ENCODE measurements around the gene CENPX. TPM values are rescaled to one million over a fixed set of nuclear protein-coding genes. Genes with fewer than 3 reads are reported as not detected.

Gene CENPX
- total RNA-seq, 1 experiment from 2014 or later, result 187 TPM

DNA sequence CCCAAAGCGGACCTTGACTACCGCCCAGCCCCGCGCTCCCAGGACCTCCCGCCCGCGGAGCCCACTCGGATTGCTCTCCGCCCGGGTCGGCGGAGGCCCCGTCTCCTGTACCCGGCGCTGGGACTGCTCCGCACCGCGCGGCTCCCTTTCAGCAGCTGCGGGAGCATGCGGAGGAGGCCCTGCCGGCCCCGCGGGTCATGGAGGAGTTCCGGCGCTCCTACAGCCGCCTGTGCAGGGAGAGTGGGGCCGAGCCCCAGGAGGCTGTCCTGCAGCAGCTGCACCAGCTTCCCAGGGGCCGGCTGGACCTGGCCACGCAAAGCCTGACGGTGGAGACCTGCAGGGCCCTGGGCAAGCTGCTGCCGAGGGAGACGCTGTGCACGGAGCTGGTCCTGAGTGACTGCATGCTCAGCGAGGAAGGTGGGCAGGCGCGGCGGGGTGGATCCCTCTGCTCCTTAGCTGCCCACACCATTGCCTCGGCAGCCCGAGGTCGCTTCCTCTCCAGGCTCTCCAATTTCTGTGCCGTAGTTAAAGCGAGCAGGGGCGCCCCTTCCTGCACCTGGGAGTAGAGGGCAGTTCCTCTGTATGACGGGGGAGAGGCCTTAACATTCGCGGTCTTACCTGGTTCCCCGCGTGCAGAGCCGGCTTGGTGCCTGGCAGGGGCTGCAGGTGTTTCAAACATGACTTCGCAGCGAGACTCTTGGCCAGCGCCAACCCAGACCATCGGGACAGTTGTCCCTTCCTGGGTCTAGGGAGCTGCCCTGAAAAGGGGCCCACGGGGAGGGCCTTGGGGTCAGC lies 966 bp upstream of the CENPX start:
- no peak for DNase-seq (ENCODE audit: low read depth, low spot score)
- H3K9me3 ChIP-seq (ENCODE audit: control insufficient read depth, insufficient read depth, low read depth, low read length), result no peaks in the 10 kb centered on the region
- H3K4me3 ChIP-seq (ENCODE audit: low read depth in 2 of 2, low read length in 2 of 2), result peak overlapping the region; percentile 65 to 84
- POLR2A ChIA-PET, result interaction anchor here (0.6 kb wide), 2 partner anchors 27 to 143 kb away, joined by 6 to 13 read pairs; no protein-coding TSS in a partner anchor
- H3K4me1 ChIP-seq (ENCODE audit: control insufficient read depth, insufficient read depth, low read length), result peaks cover 27% of the 10 kb centered on the region
- H3K27ac ChIP-seq (ENCODE audit: low read length), result peak overlapping the region; percentile 74
- H3K27me3 ChIP-seq (ENCODE audit: control insufficient read depth, insufficient read depth, low read length), result no peaks in the 10 kb centered on the region
- in situ Hi-C loops (cut with HindIII; ENCODE audit: low pct_unique_long_range_greater_than_20kb, low sequenced_read_pairs), result no loop called here
- TF ChIP-seq SIN3A (IDR thresholded peaks at IDR 0.05; ENCODE audit: borderline replicate concordance, insufficient read depth, low read depth, low read length), result no peak; the same call in 1 of the 2 replicates
- TF ChIP-seq POLR2AphosphoS5 (IDR thresholded peaks at IDR 0.05; ENCODE audit: low read depth, low read length), result no peak
- TF ChIP-seq, protein P1, sequence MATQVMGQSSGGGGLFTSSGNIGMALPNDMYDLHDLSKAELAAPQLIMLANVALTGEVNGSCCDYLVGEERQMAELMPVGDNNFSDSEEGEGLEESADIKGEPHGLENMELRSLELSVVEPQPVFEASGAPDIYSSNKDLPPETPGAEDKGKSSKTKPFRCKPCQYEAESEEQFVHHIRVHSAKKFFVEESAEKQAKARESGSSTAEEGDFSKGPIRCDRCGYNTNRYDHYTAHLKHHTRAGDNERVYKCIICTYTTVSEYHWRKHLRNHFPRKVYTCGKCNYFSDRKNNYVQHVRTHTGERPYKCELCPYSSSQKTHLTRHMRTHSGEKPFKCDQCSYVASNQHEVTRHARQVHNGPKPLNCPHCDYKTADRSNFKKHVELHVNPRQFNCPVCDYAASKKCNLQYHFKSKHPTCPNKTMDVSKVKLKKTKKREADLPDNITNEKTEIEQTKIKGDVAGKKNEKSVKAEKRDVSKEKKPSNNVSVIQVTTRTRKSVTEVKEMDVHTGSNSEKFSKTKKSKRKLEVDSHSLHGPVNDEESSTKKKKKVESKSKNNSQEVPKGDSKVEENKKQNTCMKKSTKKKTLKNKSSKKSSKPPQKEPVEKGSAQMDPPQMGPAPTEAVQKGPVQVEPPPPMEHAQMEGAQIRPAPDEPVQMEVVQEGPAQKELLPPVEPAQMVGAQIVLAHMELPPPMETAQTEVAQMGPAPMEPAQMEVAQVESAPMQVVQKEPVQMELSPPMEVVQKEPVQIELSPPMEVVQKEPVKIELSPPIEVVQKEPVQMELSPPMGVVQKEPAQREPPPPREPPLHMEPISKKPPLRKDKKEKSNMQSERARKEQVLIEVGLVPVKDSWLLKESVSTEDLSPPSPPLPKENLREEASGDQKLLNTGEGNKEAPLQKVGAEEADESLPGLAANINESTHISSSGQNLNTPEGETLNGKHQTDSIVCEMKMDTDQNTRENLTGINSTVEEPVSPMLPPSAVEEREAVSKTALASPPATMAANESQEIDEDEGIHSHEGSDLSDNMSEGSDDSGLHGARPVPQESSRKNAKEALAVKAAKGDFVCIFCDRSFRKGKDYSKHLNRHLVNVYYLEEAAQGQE (IDR thresholded peaks at IDR 0.05; ENCODE audit: insufficient read depth in 1 of 2, low read depth in 2 of 2, low read length in 1 of 2), result no peak
- TF ChIP-seq, protein P2, sequence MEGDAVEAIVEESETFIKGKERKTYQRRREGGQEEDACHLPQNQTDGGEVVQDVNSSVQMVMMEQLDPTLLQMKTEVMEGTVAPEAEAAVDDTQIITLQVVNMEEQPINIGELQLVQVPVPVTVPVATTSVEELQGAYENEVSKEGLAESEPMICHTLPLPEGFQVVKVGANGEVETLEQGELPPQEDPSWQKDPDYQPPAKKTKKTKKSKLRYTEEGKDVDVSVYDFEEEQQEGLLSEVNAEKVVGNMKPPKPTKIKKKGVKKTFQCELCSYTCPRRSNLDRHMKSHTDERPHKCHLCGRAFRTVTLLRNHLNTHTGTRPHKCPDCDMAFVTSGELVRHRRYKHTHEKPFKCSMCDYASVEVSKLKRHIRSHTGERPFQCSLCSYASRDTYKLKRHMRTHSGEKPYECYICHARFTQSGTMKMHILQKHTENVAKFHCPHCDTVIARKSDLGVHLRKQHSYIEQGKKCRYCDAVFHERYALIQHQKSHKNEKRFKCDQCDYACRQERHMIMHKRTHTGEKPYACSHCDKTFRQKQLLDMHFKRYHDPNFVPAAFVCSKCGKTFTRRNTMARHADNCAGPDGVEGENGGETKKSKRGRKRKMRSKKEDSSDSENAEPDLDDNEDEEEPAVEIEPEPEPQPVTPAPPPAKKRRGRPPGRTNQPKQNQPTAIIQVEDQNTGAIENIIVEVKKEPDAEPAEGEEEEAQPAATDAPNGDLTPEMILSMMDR (IDR thresholded peaks at IDR 0.05), result no peak
- BruUV-seq (replicated peaks), result no TSS peak
- no peaks in the 10 kb centered on the region; the same call in 1 of the 2 replicates for H3K36me3 ChIP-seq (ENCODE audit: control insufficient read depth, insufficient read depth, low read length)
- CTCF ChIA-PET, result interaction anchor here (1.3 to 5.3 kb wide), 2 partner anchors 14 to 63 kb away, joined by 6 to 37 read pairs; partner anchors contain the start of genes DCXR and NOTUM
- ATAC-seq, result peak; percentile 9; the same call in 1 of the 2 replicates
- intact Hi-C loops (cut with micrococcal nuclease; ENCODE audit: unreplicated experiment), result loop anchor here (10.0 kb wide), 1 partner anchor 159 kb away; the partner anchor contains the start of gene P4HB

DNA sequence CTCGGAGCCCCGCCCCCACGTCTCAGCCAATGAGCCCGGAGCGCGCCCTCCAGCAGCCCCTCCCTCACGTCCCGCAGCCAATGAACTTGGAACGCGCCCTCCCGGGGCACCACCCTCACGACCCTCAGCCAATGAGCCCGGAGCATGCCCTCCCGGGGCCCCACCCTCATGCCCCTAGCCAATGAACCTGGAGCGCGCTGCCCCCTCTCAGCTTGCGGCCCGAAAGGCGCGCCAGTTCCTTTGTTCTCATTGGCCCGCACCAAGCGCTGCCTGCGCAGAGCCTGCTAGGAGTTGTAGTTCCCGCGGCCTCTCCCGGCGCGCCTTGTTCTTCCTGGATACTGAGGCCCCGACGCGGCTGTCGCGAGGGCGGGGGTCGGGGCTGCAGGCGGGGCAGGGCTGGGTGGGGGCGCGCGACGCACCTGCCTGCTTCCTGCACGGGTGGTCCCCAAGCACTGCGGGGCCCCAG lies 336 bp upstream of the CENPX start, which contains the start of gene LRRC45:
TSS of gene LRRC45 (plus strand) at position 325 of the 466 bp plus-strand sequence. CDS start 339 bp downstream, outside the sequence.
- intact Hi-C loops (cut with micrococcal nuclease; ENCODE audit: unreplicated experiment), result loop anchor here (10.0 kb wide), 1 partner anchor 158 kb away; the partner anchor contains the start of gene P4HB
- DNase-seq (ENCODE audit: low read depth, low spot score) (peak; percentile 91), ATAC-seq (peak; percentile 88)
- Histone ChIP-seq H3K4me1 (ENCODE audit: control insufficient read depth, insufficient read depth, low read length) (peaks cover 33% of the 10 kb centered on the region), H3K4me3 (ENCODE audit: low read depth in 2 of 2, low read length in 2 of 2) (peak within 1 kb of the TSS; percentile 65 to 84), H3K27ac (ENCODE audit: low read length) (peak within 1 kb of the TSS; percentile 74), H3K9me3 (ENCODE audit: control insufficient read depth, insufficient read depth, low read depth, low read length) (no peaks in the 10 kb centered on the region), H3K27me3 (ENCODE audit: control insufficient read depth, insufficient read depth, low read length) (no peaks in the 10 kb centered on the region), H3K36me3 (ENCODE audit: control insufficient read depth, insufficient read depth, low read length) (no peaks in the 10 kb centered on the region; the same call in 1 of the 2 replicates)
- TF ChIP-seq SIN3A (IDR thresholded peaks at IDR 0.05; ENCODE audit: borderline replicate concordance, insufficient read depth, low read depth, low read length), result peak; percentile 64; the same call in 1 of the 2 replicates
- TF ChIP-seq, protein P2 (IDR thresholded peaks at IDR 0.05), result no peak
- CTCF ChIA-PET, result interaction anchor here (0.6 to 5.3 kb wide), 4 partner anchors 15 to 62 kb away, joined by 3 to 37 read pairs (median 4); partner anchors contain the start of genes DCXR and NOTUM
- in situ Hi-C loops (cut with HindIII; ENCODE audit: low pct_unique_long_range_greater_than_20kb, low sequenced_read_pairs), result no loop called here
- no TSS peak for BruUV-seq (replicated peaks)
- POLR2A ChIA-PET, result interaction anchor here (0.6 kb wide), 1 partner anchor 142 kb away, joined by 13 read pairs; no protein-coding TSS in a partner anchor
